Measurements from ENCODE around the gene MYO9B. TPM values are rescaled to one million over a fixed set of nuclear protein-coding genes. Genes with fewer than 3 reads are reported as not detected.

MYO9B gene
- total and polyA plus RNA-seq, 9 of the 15 experiments (the other 6 are each of a cell fraction or from before 2014, with no cell fraction given) = 2.4 to 77.6 (median 23.0) TPM

DNA sequence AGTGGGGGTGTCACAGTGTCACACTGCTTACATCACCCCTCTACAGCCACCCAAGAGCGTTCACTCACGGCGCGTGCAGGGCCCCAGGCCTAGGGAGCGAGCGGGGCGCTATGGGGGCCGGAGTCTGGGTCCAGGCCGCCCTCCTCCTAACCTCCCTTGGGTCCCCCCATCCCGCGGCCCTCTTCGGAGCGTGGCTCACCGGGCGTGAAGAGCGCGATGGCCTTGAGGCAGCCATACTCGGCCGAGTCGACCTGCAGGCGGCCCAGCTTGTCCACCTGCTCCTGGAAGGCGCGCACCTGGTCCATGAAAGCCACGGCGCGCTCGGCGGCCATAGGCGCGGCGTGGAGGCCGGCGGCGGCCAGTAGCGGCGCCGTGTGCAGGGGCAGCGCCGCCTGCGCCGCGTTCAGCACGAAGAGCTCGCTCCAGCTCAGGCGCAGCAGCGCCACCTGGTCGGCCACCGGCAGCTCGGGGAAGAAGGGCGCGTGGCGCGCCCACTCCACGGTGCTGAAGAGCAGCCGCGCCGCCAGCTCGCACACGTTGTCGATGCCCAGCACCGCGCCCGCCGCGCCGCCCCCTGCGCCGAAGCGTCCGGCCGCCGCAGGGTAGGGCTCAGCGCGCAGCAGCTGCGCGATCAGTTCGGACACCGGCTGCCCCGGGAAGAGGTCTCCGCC is 159.9 kb downstream of the MYO9B start (continued):
- peak; percentile 10 for TF ChIP-seq POLR2B (IDR thresholded peaks at IDR 0.05; ENCODE audit: low read depth, partially characterized antibody)
- TF ChIP-seq POU5F1 (IDR thresholded peaks at IDR 0.05; ENCODE audit: borderline replicate concordance, low read depth, low read length, partially characterized antibody) = no peak
- no peak for TF ChIP-seq ELF4 (CRISPR knock-in tag; IDR thresholded peaks at IDR 0.05)
- no peak for TF ChIP-seq ZNF274 (IDR thresholded peaks at IDR 0.05; ENCODE audit: borderline replicate concordance, low read depth, low read length)
- TF ChIP-seq FIP1L1 (IDR thresholded peaks at IDR 0.05; ENCODE audit: low read depth, low read length, poor library complexity, severe bottlenecking) = peak; percentile 93
- TF ChIP-seq BCOR (IDR thresholded peaks at IDR 0.05) = no peak
- TF ChIP-seq ZKSCAN1 (IDR thresholded peaks at IDR 0.05; ENCODE audit: low read depth, low read length) = no peak
- TF ChIP-seq LEF1 (IDR thresholded peaks at IDR 0.05) = no peak
- no peak for TF ChIP-seq HNRNPUL1 (IDR thresholded peaks at IDR 0.05; ENCODE audit: low read length)
- no peak for TF ChIP-seq RBM15 (IDR thresholded peaks at IDR 0.05; ENCODE audit: insufficient read depth, low read length)
- peak; percentile 71; the same call in 1 of the 2 replicates for TF ChIP-seq IRF2 (CRISPR knock-in tag; IDR thresholded peaks at IDR 0.05)
- TF ChIP-seq ARNT (IDR thresholded peaks at IDR 0.05) = no peak
- TF ChIP-seq ESRRA (IDR thresholded peaks at IDR 0.05; ENCODE audit: borderline replicate concordance, low read depth) = 0 out of 2 replicates have a peak, but pooled peaks have one; percentile 42
- TF ChIP-seq HMG20B (CRISPR knock-in tag; IDR thresholded peaks at IDR 0.05) = no peak
- TF ChIP-seq, protein P1, sequence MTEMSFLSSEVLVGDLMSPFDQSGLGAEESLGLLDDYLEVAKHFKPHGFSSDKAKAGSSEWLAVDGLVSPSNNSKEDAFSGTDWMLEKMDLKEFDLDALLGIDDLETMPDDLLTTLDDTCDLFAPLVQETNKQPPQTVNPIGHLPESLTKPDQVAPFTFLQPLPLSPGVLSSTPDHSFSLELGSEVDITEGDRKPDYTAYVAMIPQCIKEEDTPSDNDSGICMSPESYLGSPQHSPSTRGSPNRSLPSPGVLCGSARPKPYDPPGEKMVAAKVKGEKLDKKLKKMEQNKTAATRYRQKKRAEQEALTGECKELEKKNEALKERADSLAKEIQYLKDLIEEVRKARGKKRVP (CRISPR knock-in tag; IDR thresholded peaks at IDR 0.05) = no peak
- TF ChIP-seq, protein P2, sequence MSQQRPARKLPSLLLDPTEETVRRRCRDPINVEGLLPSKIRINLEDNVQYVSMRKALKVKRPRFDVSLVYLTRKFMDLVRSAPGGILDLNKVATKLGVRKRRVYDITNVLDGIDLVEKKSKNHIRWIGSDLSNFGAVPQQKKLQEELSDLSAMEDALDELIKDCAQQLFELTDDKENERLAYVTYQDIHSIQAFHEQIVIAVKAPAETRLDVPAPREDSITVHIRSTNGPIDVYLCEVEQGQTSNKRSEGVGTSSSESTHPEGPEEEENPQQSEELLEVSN (IDR thresholded peaks at IDR 0.05; ENCODE audit: borderline replicate concordance in 1 of 2, extremely low read depth in 1 of 2, insufficient read depth in 1 of 2, insufficient read length in 1 of 2, low read depth in 1 of 2, low read length in 1 of 2, poor library complexity in 1 of 2, severe bottlenecking in 1 of 2) = peak; percentile 44 to 91
- TF ChIP-seq, protein P3, sequence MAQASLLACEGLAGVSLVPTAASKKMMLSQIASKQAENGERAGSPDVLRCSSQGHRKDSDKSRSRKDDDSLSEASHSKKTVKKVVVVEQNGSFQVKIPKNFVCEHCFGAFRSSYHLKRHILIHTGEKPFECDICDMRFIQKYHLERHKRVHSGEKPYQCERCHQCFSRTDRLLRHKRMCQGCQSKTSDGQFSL (CRISPR knock-in tag; IDR thresholded peaks at IDR 0.05) = no peak; the same call in 1 of the 2 replicates
- TF ChIP-seq, protein P3 (tag; IDR thresholded peaks at IDR 0.05) = no peak
- no peak for TF ChIP-seq TOE1 (IDR thresholded peaks at IDR 0.05; ENCODE audit: borderline replicate concordance)
- no peak for TF ChIP-seq TOE1 (CRISPR knock-in tag; IDR thresholded peaks at IDR 0.05; ENCODE audit: borderline replicate concordance, low read depth)
- TF ChIP-seq, protein P4, sequence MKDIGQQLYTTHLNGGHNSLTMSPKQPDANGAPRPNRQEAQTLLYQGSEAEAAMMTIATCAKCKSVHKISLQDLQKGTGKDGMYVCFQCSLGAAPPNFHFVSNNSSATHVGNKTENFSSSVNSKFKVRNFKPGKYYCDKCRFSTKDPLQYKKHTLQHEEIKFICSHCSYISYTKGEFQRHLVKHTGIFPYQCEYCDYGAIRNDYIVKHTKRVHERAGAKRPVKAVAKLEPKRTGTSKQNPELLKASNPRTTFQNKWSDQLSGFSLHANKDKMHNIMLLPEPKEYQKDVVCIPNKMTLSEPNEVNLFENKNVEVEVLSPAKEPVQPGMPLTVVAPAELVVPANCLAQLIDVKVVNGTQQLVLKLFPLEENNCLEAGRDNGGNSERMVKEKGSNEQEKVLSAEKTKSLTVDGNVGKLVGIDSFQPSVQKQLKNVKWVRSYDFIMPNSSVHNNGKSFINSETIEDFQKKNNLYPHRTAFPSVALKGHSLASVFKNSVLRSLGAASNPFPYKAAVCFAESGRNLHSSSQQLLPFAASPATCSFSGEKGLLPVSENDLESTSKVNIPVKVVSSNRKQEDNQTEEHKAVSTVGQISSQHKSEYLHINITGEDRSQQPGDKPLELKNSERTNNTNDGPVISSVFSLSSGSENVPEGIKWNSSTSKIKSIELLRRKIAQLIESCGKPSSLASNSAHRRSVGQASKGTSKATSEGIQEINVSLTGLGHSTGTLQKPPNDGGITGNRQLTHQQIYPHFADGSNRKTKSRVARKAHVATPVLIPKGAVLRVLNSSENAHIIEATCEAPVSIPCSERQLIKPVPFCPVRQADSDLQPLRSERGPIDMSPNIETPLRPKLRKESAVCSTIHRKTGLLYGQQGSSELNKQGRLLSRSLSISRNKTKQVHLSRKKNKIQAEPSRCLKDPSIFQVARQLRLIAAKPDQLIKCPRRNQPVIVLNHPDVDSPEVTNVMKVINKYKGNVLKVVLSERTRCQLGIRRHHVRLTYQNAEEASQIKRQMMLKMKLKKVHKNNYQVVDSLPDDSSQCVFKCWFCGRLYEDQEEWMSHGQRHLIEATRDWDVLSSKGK (CRISPR knock-in tag; IDR thresholded peaks at IDR 0.05) = no peak
- TF ChIP-seq ZSCAN32 (CRISPR knock-in tag; IDR thresholded peaks at IDR 0.05) = no peak
